Astrocyte of the cerebellum (primary cell): ENCODE results near the gene CETP.

Experiments used
- DNase-seq: peaks from one replicate; pipeline ENCODE4 v3.0.0-alpha.2; 2011; ENCODE audit warnings: low read depth
- H3K4me3 ChIP-seq: 2 replicates; pipeline ENCODE4 v1.5.1; 2011; ENCODE audit warnings: mild to moderate bottlenecking, low read depth, low read length, moderate library complexity
- in situ Hi-C: cut with HindIII; loops from 2 replicates; pipeline ENCODE4 v1.10.0; 2017; ENCODE audit warnings: low sequenced_read_pairs
- TF ChIP-seq, protein P1 (sequence below): IDR thresholded peaks from 2 replicates; pipeline ENCODE4 v1.5.1; 2012; ENCODE audit warnings: low read length, low read depth, moderate library complexity, mild to moderate bottlenecking; ENCODE audit errors: missing control alignments

The CETP gene

DNA sequence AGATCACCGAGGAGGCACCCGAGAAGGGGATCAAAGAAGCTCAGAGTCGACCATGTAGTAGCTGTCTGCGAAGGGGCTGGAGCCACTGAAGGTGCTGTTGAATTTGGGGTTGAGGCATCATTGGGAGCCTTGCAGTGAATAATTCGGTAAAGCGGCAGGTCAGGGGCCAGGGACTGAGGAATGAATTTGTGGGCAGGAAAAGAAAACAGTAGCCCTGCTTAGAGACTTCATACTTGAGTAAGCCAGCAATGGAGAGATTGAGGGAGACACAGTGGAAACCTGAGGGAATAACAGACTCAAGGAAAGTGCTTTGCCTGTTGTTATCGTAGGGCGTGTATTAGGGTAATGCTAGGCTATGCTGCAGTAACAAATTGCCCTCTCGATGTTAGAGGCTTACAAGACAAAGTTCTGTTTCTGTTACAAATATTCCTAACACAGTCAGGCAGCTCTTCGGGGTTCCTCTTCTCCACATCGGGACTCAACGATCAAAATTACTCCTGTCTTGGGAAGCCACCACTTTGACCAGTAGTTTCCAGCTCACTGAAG, 43.2 kb upstream of the CETP start:
- no peak for DNase-seq
- H3K4me3 ChIP-seq: no peak overlapping the region
- in situ Hi-C loops: no loop called here
- TF ChIP-seq, protein P1, sequence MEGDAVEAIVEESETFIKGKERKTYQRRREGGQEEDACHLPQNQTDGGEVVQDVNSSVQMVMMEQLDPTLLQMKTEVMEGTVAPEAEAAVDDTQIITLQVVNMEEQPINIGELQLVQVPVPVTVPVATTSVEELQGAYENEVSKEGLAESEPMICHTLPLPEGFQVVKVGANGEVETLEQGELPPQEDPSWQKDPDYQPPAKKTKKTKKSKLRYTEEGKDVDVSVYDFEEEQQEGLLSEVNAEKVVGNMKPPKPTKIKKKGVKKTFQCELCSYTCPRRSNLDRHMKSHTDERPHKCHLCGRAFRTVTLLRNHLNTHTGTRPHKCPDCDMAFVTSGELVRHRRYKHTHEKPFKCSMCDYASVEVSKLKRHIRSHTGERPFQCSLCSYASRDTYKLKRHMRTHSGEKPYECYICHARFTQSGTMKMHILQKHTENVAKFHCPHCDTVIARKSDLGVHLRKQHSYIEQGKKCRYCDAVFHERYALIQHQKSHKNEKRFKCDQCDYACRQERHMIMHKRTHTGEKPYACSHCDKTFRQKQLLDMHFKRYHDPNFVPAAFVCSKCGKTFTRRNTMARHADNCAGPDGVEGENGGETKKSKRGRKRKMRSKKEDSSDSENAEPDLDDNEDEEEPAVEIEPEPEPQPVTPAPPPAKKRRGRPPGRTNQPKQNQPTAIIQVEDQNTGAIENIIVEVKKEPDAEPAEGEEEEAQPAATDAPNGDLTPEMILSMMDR: no peak

DNA sequence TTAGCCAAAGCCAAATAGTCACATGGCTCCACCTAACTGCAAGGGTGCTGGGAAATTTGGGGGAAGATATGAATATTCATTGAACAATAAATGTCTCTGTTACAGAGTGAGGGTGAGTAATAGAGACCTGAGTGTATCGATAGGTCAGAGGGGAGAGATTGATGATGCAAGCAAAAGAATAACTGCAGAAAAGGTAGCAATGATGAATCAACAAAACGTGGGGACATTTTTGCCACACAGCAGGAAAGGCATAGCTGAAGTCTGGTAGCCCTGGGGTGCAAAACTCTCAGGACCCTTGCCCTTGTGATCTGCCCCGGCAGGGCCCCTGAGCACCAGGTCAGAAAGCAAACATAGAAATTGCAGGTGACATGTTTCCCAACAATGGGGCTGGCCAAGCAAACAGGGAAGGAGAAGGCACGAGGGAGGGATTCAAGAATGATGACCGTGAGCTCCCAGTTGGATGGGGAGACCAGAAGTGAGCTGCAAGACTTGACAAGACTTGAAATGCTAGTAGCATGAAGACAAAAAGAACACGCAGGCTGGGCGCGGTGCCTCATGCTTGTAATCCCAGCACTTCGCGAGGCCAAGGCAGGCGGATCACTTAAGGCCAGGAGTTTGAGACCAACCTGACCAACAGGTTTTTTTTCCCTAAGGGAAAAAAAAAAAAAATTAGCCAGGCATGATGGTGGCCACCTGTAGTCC, 42.5 kb upstream of the CETP start:
- no peak for DNase-seq
- in situ Hi-C loops: no loop called here
- no peak overlapping the region for H3K4me3 ChIP-seq
- TF ChIP-seq, protein P1: no peak

DNA sequence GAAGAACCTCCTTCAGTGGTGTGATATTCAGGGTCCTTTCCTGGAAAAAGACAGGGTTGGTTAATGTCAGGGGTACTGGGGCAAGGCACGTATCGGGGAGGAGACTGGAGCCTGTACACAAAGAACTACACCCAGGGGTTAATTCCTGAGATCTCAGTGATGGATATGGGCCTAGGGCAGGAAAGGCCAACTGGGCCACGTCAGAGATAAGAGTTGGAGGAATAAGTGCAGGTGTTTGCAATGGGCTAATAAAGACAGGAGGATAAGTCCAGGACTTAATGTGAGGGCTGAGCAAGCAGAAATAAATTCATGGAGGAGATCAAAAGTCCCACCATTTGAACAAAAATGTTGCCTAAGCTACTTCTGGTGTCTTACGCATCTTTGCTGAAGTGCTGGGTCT, 40.2 kb upstream of the CETP start:
- TF ChIP-seq, protein P1: no peak
- in situ Hi-C loops: no loop called here
- no peak for DNase-seq
- H3K4me3 ChIP-seq: no peak overlapping the region

DNA sequence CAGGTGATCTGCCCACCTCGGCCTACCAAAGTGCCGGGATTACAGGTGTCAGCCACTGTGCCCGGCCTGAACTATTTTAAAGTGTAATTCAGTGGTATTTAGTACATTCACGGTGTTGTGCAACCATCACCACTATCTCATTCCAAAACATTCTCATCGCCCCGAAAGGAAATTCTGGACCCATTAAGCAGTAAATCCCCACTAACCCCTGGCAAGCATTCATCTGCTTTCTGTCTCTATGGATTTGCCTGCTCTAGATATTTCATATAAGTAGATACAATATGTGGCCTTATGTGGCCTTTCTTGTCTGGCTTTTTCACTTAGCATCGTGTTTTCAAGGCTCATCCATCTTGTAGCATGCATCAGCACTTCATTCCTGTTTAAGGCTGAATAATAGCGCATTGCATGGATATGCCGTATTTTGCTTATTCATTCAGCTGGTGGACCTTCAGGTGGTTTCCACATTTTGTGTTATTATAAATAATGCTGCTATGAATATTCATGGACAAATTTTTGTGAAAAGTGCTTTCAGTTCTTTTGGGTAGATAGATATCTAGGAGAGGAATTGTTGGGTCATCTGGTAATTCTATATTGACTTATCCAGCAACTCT, 38.2 kb upstream of the CETP start:
- in situ Hi-C loops: no loop called here
- DNase-seq: no peak
- no peak overlapping the region for H3K4me3 ChIP-seq
- TF ChIP-seq, protein P1: no peak

DNA sequence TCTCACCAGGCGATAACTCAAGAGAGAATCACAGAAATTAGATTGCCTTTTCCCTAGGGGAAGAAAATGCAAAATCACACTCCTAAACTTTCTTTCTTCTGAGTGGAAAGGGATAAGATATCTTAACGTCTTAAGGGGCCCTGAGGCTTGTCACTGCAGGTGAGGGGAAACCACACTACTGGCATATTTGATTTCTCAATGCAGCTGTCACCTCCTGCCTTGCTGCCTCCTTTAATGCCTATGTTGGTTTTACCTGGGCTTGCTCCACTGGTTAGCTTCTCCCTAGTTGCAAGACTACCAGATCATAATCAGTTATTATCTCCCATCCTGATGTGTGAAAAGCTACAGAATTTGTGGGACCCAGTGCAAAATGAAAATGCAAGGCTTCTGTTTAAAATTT, 34.3 kb upstream of the CETP start:
- no peak overlapping the region for H3K4me3 ChIP-seq
- in situ Hi-C loops: no loop called here
- no peak for DNase-seq
- TF ChIP-seq, protein P1: no peak

DNA sequence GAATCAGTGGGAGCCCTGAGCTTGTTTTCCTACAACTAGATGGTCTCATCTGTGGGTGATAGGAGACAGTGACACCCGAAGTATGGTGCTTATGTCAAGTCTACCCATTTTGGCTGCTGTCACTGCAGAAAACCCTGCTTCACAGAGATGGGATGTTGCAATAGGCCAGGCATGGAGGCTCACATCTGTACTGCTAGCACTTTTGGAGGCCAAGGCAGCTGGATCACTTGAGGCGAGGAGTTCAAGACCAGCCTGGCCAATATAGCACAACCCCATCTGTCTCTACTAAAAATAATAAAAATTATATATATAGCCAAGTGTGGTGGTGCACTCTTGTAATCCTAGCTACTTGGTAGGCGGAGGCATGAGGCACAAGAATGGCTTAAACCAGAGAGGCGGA, 32.1 kb upstream of the CETP start:
- in situ Hi-C loops: loop anchor here (5.0 kb wide), 1 partner anchor 62 kb away; the partner anchor contains the start of gene SLC12A3
- DNase-seq: no peak
- no peak overlapping the region for H3K4me3 ChIP-seq
- TF ChIP-seq, protein P1: no peak
